NCI-H1092 (cell line): ENCODE data around the gene CPNE5.
"Not testable (repeated sequence)": the region's sequence is repeated elsewhere in the genome, so short reads cannot be mapped to it uniquely, and the experiment has no call there.

Experiments
- DNase-seq: peaks from one replicate; lab custom pipeline; 2025; lab: John Stamatoyannopoulos, UW

Gene CPNE5

GRCh38 chr6:36815962-36816735 lies 23.1 kb downstream of the CPNE5 start:
- DNase-seq: no peak

- no peak for DNase-seq
These were observed 25.0 kb downstream of the CPNE5 start for GRCh38 chr6:36814249-36814648.

GRCh38 chr6:36813526-36813925 lies 25.7 kb downstream of the CPNE5 start:
- no peak for DNase-seq

GRCh38 chr6:36813047-36813446 lies 26.2 kb downstream of the CPNE5 start:
- DNase-seq: not testable (repeated sequence)

- no peak for DNase-seq
These were observed 29.1 kb downstream of the CPNE5 start for GRCh38 chr6:36809941-36810803.

- DNase-seq: no peak
These were observed 30.1 kb downstream of the CPNE5 start for GRCh38 chr6:36809156-36809555.

- no peak for DNase-seq
These were observed 30.6 kb downstream of the CPNE5 start for GRCh38 chr6:36808634-36809033.

- no peak for DNase-seq
These were observed 31.5 kb downstream of the CPNE5 start for GRCh38 chr6:36807750-36808149.

GRCh38 chr6:36807143-36807542 lies 32.1 kb downstream of the CPNE5 start:
- no peak for DNase-seq

GRCh38 chr6:36805917-36806316 lies 33.3 kb downstream of the CPNE5 start:
- DNase-seq: no peak

GRCh38 chr6:36805096-36805797 lies 34.0 kb downstream of the CPNE5 start:
- no peak for DNase-seq

- DNase-seq: no peak
These were observed 34.7 kb downstream of the CPNE5 start for GRCh38 chr6:36804563-36804962.

- DNase-seq: no peak
These were observed 35.3 kb downstream of the CPNE5 start for GRCh38 chr6:36803908-36804307.

- DNase-seq: no peak
These were observed 35.8 kb downstream of the CPNE5 start for GRCh38 chr6:36803482-36803881.

- no peak for DNase-seq
These were observed 38.8 kb downstream of the CPNE5 start for GRCh38 chr6:36800223-36801076.

GRCh38 chr6:36798852-36799251 lies 40.4 kb downstream of the CPNE5 start:
- no peak for DNase-seq

GRCh38 chr6:36797653-36798052 lies 41.6 kb downstream of the CPNE5 start:
- DNase-seq: no peak

GRCh38 chr6:36797055-36797454 lies 42.2 kb downstream of the CPNE5 start:
- no peak for DNase-seq

GRCh38 chr6:36794713-36795065 lies 44.6 kb downstream of the CPNE5 start:
- no peak for DNase-seq

- no peak for DNase-seq
These were observed 45.1 kb downstream of the CPNE5 start for GRCh38 chr6:36793913-36794712.
